RWPE2 (cell line): ENCODE measurements around the gene DIAPH3.

Experiments used
- ATAC-seq: fragments of 200-7000 bp; cut with Tn5 transposase; 3 replicates; pipeline ENCODE4 v1.9.1; 2021; ENCODE audit warnings: low read depth
- DNase-seq: peaks from one replicate; pipeline ENCODE4 v3.0.0-alpha.2; 2020; ENCODE audit warnings: low spot score
- H3K27ac ChIP-seq: fragments of 450-650 bp; 2 replicates; pipeline ENCODE4 v1.5.1; 2017; ENCODE audit warnings: mild to moderate bottlenecking; ENCODE audit not compliant: poor library complexity, severe bottlenecking
- H3K27me3 ChIP-seq: fragments of 250-450 bp; sonication (Bioruptor Pico); 2 replicates; pipeline ENCODE4 v1.5.1; 2021; ENCODE audit warnings: mild to moderate bottlenecking, moderate library complexity; ENCODE audit not compliant: insufficient read depth, poor library complexity, severe bottlenecking
- H3K36me3 ChIP-seq: fragments of 250-450 bp; sonication (Bioruptor Pico); 2 replicates; pipeline ENCODE4 v1.5.1; 2020; ENCODE audit warnings: low read depth, mild to moderate bottlenecking, moderate library complexity
- H3K4me1 ChIP-seq: fragments of 250-450 bp; sonication (Bioruptor Pico); 2 replicates; pipeline ENCODE4 v1.5.1; 2021; ENCODE audit warnings: mild to moderate bottlenecking, moderate library complexity; ENCODE audit not compliant: insufficient read depth, poor library complexity, severe bottlenecking
- H3K4me3 ChIP-seq: fragments of 250-450 bp; sonication (Bioruptor Pico); 2 replicates; pipeline ENCODE4 v1.5.1; 2021; ENCODE audit warnings: mild to moderate bottlenecking, moderate library complexity; ENCODE audit not compliant: severe bottlenecking
- H3K9me3 ChIP-seq: fragments of 250-450 bp; sonication (Bioruptor Pico); 2 replicates; pipeline ENCODE4 v1.5.1; 2021; ENCODE audit warnings: mild to moderate bottlenecking, moderate library complexity; ENCODE audit not compliant: severe bottlenecking
- CTCF ChIP-seq: fragments of 450-650 bp; IDR thresholded peaks from one replicate; pipeline ENCODE4 v1.5.1; 2017; ENCODE audit warnings: mild to moderate bottlenecking, moderate library complexity; ENCODE audit not compliant: poor library complexity, severe bottlenecking

DIAPH3 gene

GRCh38 chr13:59621773-59622172 lies 542.0 kb downstream of the DIAPH3 start:
- Histone ChIP-seq H3K4me3 (no peak overlapping the region), H3K4me1 (no peaks in the 10 kb centered on the region), H3K9me3 (no peaks in the 10 kb centered on the region), H3K27ac (no peak overlapping the region), H3K27me3 (no peaks in the 10 kb centered on the region), H3K36me3 (no peaks in the 10 kb centered on the region)
- no peak for TF ChIP-seq CTCF
- ATAC-seq (no peak), DNase-seq (no peak)
